ENCODE data around the gene PLS1.

PLS1 gene

DNA sequence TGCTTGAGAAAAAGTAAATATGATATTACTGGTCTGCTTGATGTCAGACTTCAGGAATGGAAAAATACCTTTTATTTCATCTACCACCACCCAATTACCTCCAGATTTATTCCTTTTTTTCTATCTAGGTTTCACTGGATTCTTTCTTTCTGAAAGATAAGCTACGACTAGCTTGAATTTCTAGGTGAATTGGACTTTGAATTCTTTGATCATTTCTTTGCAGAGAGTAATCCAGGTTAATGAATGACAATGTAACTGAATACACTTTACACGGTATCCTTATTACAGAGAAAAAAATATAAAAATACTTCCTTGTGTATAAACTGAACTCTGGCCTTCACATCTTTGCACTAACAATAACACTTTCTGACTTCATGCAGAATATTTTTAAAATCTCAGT is 68.1 kb downstream of the PLS1 start:
- no peaks in the 10 kb centered on the region for H3K36me3 ChIP-seq (ENCODE audit: control insufficient read depth, insufficient read depth, low read length)
- no peak for DNase-seq (ENCODE audit: extremely low read depth, insufficient read length)
- no peaks in the 10 kb centered on the region for H3K27me3 ChIP-seq (replicated peaks; ENCODE audit: control insufficient read depth, insufficient read depth, low read length)
- TF ChIP-seq, protein P1, sequence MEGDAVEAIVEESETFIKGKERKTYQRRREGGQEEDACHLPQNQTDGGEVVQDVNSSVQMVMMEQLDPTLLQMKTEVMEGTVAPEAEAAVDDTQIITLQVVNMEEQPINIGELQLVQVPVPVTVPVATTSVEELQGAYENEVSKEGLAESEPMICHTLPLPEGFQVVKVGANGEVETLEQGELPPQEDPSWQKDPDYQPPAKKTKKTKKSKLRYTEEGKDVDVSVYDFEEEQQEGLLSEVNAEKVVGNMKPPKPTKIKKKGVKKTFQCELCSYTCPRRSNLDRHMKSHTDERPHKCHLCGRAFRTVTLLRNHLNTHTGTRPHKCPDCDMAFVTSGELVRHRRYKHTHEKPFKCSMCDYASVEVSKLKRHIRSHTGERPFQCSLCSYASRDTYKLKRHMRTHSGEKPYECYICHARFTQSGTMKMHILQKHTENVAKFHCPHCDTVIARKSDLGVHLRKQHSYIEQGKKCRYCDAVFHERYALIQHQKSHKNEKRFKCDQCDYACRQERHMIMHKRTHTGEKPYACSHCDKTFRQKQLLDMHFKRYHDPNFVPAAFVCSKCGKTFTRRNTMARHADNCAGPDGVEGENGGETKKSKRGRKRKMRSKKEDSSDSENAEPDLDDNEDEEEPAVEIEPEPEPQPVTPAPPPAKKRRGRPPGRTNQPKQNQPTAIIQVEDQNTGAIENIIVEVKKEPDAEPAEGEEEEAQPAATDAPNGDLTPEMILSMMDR (IDR thresholded peaks at IDR 0.05; ENCODE audit: insufficient read depth, low read length, poor library complexity, severe bottlenecking), result no peak
- no peak overlapping the region for H3K4me3 ChIP-seq (replicated peaks; ENCODE audit: low read depth, low read length)

DNA sequence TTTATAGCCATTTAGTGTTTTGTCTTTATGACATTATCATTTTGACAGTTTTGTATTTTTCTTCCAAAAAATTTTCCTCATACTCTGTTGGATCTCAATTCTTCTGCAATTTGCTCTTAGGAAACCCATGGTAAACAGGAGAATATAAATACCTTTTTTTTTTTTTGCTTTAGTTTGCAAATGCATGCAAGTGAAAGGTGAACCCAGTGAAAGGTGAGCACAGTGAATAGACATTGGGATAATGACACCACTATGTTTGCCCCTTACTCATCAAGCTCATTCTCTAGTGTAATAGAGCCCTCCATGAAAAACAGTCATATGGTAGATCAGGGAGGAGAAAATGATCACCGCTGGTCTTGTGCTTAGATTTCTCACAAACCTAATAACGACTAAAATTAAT is 68.6 kb downstream of the PLS1 start:
- TF ChIP-seq, protein P1 (IDR thresholded peaks at IDR 0.05; ENCODE audit: insufficient read depth, low read length, poor library complexity, severe bottlenecking), result no peak
- H3K27me3 ChIP-seq (replicated peaks; ENCODE audit: control insufficient read depth, insufficient read depth, low read length), result no peaks in the 10 kb centered on the region
- no peaks in the 10 kb centered on the region for H3K36me3 ChIP-seq (ENCODE audit: control insufficient read depth, insufficient read depth, low read length)
- no peak overlapping the region for H3K4me3 ChIP-seq (replicated peaks; ENCODE audit: low read depth, low read length)
- DNase-seq (ENCODE audit: extremely low read depth, insufficient read length), result no peak

DNA sequence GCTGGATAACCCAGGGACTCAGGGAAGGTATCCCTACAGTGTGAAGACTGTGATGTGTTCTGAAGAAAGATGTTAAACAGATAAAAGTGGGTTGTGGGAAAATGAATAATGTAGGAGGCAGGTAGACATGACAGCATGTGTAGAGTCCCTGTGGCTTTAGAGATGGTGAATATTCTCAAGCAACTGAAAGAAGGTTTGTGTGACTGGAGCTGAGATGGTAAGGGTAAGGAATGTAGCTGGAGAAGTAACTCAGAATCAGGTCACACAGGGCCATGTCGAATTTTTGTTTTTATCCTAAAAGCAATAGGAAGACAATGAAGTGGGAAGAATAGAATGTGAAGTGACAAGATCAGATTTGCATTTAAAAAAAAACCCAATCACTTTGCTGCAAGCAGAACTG is 73.9 kb downstream of the PLS1 start:
- Histone ChIP-seq H3K27me3 (replicated peaks; ENCODE audit: control insufficient read depth, insufficient read depth, low read length) (no peaks in the 10 kb centered on the region), H3K36me3 (ENCODE audit: control insufficient read depth, insufficient read depth, low read length) (no peaks in the 10 kb centered on the region), H3K4me3 (replicated peaks; ENCODE audit: low read depth, low read length) (no peak overlapping the region)
- TF ChIP-seq, protein P1 (IDR thresholded peaks at IDR 0.05; ENCODE audit: insufficient read depth, low read length, poor library complexity, severe bottlenecking), result no peak
- DNase-seq (ENCODE audit: extremely low read depth, insufficient read length), result no peak

DNA sequence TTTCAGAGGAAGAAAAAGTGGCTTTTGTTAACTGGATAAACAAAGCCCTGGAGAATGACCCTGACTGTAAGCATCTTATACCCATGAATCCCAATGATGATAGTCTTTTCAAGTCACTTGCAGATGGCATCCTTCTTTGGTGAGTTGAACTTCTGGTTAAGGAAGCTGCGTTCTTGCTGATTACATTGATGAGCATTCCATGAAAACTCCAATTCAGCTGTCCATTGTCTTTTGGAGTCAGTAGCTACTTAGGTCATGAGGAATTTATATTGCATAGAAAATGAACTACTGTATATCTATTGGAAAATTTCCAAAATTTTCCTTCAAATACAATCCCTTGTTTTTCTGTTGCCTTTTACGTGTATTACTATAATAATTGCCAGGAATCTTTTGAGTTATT is 80.0 kb downstream of the PLS1 start:
- H3K27me3 ChIP-seq (replicated peaks; ENCODE audit: control insufficient read depth, insufficient read depth, low read length), result no peaks in the 10 kb centered on the region
- no peaks in the 10 kb centered on the region for H3K36me3 ChIP-seq (ENCODE audit: control insufficient read depth, insufficient read depth, low read length)
- DNase-seq (ENCODE audit: extremely low read depth, insufficient read length), result no peak
- TF ChIP-seq, protein P1 (IDR thresholded peaks at IDR 0.05; ENCODE audit: insufficient read depth, low read length, poor library complexity, severe bottlenecking), result no peak
- H3K4me3 ChIP-seq (replicated peaks; ENCODE audit: low read depth, low read length), result no peak overlapping the region

DNA sequence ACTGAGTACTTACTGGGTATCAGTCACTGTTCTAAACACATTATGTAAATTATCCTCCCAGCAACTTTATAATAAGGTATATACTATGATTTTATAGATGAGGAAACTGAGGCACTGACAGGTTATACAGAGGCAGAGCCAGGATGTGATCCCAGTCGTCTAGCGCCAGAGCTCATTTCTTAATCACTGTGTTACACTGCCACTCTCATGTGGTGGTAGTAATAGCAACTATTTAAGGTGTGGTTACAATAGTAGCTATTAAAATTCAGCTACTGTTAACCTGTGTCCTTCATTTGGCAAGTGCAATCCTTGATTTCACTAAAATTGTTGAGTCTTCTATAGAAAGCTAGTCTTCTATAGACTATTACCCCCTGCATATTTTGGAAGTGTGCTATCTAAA is 84.5 kb downstream of the PLS1 start:
- no peaks in the 10 kb centered on the region; the same call in 1 of the 2 replicates for H3K27me3 ChIP-seq (replicated peaks; ENCODE audit: control insufficient read depth, insufficient read depth, low read length)
- H3K4me3 ChIP-seq (replicated peaks; ENCODE audit: low read depth, low read length), result no peak overlapping the region
- TF ChIP-seq, protein P1 (IDR thresholded peaks at IDR 0.05; ENCODE audit: insufficient read depth, low read length, poor library complexity, severe bottlenecking), result no peak
- H3K36me3 ChIP-seq (ENCODE audit: control insufficient read depth, insufficient read depth, low read length), result no peaks in the 10 kb centered on the region
- no peak for DNase-seq (ENCODE audit: extremely low read depth, insufficient read length)

DNA sequence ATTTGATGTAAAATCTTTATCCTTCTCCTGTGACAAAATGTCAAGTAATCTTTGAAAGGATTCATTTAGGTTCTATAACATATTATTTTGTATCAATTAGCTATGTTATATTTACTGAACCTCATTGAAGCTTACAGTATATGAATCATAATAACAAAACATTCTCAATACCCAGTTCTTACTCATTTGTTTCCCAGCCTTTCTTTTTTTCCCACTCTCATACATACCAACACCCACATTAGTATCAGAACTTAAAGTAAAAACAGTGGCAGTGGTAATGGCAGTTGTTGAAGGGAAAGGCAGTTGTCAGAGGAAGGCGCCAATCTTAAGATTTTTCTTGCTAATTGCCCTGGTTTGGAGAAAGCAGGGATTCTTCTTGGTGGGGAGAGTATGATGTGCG is 94.4 kb downstream of the PLS1 start:
- Histone ChIP-seq H3K27me3 (replicated peaks; ENCODE audit: control insufficient read depth, insufficient read depth, low read length) (no peaks in the 10 kb centered on the region), H3K36me3 (ENCODE audit: control insufficient read depth, insufficient read depth, low read length) (no peaks in the 10 kb centered on the region), H3K4me3 (replicated peaks; ENCODE audit: low read depth, low read length) (no peak overlapping the region)
- no peak for DNase-seq (ENCODE audit: extremely low read depth, insufficient read length)
- TF ChIP-seq, protein P1 (IDR thresholded peaks at IDR 0.05; ENCODE audit: insufficient read depth, low read length, poor library complexity, severe bottlenecking), result no peak
